ENCODE results near the gene TGFB3.

- TF ChIP-seq LEF1 (IDR thresholded peaks at IDR 0.05; ENCODE audit: borderline replicate concordance) (no peak), FOXK2 (IDR thresholded peaks at IDR 0.05) (no peak), BHLHE40 (IDR thresholded peaks at IDR 0.05; ENCODE audit: borderline replicate concordance) (no peak), ARNT (IDR thresholded peaks at IDR 0.05) (no peak), FOXM1 (IDR thresholded peaks at IDR 0.05; ENCODE audit: borderline replicate concordance) (no peak), SP1 (IDR thresholded peaks at IDR 0.05) (no peak)
Observed at GRCh38 chr14:75913183-75913582, 68.6 kb downstream of the TGFB3 start.

All from HEK293T (cell line).